HG02943 (cell line): Measurements from ENCODE around the gene ZBTB16.
"Not testable (repeated sequence)": the region's sequence is repeated elsewhere in the genome, so short reads cannot be mapped to it uniquely, and the experiment has no call there.

Experiments used
- ATAC-seq: cut with Tn5 transposase; IDR thresholded peaks from one replicate; pipeline ENCODE4 v1.9.1; 2021; ENCODE audit warnings: mild to moderate bottlenecking, low read depth, moderate library complexity; ENCODE audit not compliant: unreplicated experiment

Gene ZBTB16

DNA sequence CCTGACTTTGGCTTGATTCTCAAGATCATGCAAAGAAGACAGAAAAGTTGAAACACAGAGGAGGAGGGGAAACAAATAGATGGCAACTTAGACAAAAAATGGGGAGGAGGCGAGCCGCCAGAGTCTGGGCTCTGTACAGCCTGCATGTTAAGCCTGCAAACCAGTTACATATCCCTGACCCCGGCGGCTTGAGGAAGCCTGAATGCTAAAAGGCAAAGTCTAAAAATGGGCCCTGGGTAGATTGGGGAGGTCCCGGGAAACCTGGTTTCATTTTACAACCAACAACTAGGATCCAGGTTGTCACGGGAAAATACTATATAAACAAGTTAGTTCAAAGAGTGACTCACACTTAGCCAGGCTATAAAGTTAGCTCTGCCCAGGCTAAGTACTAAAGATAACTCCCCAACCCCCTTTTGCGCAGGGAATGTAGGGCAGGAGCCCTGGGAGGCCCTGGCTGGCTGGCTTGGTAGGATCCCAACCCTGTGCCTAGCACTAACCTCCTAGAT, 18.8 kb upstream of the ZBTB16 start:
- no peak for ATAC-seq

DNA sequence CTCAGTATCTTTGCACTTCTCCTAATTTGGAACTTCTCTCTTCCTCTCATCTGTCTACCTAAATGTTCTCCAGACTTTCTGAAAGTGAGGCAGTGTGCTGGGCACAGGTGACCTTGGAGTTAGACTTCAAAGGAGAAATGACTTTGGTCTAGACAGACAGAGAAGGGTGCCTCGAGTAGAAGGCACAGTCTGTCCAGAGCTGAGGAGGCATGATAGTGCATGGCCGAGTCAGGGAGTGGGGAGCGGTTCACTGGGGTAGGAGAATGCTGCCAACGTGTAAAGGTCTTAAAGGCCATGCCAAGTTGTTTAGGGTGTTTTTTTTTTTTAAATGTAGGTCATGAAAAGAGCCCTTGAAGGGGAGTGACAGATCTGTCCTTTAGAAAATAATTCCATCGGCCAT, 17.3 kb upstream of the ZBTB16 start:
- no peak for ATAC-seq

DNA sequence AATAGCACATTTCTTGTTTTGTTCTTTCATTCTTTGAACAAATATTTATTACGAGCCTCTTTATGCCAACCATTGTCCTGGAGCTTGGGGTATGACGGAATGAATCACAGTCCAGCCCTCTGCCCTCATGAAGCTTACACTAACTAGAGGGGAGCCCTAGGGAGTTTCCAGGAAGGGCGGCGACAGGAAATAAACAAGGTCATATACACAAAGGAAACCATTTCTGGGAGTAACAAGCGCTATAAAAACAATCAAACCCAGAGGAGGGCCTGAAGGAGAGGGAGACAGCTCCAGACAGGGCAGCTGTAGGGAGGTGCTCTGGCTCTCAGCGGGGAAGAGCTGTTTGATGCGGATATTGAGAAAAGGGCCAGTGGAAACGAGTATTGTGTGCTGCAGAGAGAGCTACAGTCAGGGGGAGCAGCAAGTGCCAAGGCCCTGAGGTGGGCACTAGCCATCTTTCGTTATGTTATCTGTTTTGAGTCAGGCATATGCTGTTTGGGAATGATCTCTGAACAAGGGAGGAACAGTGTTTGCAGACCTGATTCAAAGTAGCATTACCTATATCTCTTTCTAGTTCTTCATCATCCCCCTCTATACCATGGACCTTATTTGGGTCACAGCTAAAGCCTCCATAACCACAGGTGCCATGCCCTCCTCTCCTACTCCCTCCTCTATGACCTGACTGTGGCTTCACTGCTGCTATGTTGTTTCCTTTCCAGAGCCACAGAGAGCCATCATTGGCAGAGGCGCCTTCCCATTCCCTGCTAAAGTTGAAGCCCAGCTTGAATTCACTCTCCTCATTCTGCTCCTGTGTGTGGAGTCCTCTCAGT, 15.3 kb upstream of the ZBTB16 start:
- no peak for ATAC-seq

DNA sequence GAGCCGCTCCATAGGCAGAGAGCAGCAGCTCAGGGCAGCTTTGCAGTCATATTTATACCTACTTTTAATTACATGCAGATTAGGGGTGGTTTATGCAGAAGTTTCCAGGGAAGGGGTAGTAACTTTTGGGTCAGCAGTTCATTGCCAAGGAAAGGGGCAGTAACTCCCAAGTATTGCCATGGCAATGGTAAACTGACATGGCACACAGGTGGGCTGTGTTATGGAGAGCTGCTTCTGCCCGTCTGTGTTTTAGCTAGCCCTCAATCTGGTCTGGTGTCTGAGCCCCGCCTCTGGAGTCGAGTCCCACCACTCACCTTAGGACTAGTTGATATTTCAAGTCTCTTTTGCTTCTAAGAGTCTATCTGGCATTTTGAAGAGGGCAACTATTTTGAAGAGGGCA, 12.2 kb upstream of the ZBTB16 start:
- no peak for ATAC-seq

DNA sequence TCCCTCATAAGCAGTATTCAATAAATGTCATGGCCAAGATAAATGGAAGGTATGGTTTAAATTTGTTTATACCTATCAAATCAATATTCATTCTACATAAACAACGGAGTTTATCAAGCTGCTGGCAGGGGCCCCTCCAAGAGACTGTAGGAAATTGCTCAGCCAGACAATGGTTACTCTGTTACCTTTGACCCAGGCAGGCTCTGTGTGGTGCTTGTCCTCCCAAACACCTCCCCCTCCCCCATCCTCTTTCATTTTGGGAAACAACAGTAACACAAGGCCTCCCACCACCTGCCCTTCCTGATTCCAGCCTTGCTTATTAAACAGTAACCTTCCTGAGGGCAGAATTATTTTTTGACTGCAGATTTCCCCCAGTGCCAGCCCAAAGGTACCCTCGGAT, 10.5 kb upstream of the ZBTB16 start:
- ATAC-seq = no peak

DNA sequence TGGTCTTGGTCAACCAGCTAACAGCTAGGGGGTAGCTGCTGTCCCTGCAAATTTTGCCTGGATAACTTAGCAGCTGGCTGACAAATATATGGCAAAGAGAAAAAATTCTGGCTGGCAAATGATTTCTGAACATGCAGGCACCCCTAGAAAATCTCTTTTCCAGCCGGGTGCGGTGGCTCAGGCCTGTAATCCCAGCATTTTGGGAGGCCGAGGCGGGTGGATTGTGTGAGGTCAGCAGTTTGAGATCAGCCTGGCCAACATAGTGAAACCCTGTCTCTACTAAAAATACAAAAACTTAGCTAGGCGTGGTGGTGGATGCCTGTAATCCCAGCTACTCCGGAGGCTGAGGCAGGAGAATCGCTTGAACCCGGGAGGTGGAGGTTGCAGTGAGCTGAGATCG, 9.7 kb upstream of the ZBTB16 start:
- ATAC-seq = not testable (repeated sequence)

DNA sequence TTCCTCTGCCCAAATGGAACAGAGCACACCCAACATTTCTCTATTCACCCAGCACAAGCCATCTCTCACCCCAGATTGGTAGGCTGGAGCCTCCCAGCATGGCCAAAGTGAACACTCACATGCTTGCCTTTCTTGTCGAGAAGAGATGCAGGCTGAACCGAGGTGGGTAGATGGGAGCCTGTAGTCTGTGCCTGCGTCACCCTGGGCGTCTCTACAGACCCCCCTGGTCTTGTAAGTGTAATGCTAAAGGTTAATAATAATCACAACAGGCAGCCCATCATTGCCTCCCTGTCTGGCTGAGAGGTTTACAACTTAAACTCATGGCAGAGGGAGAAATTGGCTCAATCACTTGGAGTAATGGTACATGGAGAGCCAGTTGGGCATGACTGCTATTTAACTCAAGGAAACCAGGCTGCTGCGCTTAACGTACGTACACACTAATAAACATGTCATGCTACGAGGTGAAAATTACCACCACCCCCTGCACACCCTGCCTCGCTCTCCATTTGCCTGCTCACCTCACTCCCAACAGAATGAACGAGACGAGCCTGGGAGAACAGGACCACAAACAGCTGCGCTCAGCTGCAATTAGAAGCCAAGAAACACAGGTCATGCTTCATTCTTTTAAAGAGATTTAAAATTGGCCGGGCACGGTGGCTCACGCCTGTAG, 9.1 kb upstream of the ZBTB16 start:
- no peak for ATAC-seq

DNA sequence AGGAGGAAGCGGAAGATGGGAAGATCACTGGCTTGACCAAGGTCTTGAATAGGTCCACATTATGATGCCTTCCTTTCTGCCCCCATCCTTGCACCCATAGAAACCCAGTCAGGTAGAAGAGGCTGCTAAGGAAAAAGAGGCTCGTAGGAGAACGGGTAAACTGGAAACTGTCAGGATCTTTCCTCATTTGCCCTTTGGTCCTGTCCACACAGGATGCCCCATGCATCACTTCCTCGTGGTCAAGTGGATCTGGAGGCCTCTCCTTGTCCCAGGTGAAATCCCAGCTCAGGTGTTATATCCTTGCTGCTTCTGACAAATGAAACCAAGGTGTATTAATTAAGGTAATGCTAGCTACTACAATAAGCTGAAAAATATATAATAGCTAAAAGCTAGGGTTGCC, 8.0 kb upstream of the ZBTB16 start:
- ATAC-seq = no peak

DNA sequence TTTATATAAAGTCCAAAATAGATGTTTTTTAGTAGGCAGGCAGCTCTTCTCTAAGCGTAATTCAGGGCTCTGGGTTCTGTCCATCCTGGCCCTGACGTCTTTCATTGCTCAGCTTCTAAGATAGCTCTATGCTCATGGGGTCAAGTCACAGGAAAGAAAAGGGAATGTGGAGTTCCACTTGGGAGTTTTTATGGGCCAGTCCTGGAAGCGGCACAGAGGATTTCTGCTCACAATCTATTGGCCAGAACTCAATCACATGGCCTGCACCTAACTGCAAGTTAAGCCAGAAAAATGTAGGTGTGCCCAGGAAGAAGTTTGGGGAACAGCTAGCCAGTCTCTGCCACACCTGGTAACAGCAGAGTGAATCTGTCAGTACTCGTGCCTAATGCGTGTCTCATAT, 7.4 kb upstream of the ZBTB16 start:
- no peak for ATAC-seq

DNA sequence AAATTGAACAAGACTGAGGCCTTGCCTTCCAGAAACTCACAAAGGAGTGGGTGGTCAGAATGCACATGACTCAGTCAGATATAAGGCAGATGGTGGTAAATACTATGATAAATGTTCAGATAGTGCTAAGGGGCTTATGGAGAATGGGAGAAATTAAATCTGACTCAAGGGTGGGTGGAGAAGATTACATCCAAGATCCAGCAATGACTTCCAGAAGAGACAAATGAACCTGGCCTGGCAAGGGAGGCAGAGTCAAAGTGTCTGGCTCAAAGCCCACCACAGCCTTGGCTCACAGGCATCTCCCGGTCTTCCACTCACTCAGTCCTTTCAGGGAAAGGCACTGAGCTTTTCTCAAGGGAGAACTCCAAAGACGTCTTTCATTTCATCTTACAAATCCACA, 6.1 kb upstream of the ZBTB16 start:
- ATAC-seq = no peak

DNA sequence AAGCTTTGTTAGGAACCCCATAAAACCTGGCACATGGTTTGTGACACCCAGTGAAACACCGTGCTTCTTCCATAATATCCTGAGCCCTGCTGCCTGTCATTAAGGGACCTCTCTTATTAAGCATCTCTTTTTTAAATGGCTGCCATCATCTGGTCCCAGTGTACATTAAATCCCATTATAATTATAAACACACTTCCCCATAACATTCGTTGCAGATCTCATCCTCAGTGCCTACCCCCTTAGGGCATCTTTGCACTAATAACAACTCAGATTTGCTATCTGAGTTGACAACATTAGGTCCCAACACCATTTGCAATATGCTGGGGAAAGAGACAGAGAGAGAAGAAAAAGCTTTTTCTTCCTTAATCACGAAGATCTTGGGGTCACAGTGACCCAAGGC, 4.7 kb upstream of the ZBTB16 start:
- ATAC-seq = no peak

DNA sequence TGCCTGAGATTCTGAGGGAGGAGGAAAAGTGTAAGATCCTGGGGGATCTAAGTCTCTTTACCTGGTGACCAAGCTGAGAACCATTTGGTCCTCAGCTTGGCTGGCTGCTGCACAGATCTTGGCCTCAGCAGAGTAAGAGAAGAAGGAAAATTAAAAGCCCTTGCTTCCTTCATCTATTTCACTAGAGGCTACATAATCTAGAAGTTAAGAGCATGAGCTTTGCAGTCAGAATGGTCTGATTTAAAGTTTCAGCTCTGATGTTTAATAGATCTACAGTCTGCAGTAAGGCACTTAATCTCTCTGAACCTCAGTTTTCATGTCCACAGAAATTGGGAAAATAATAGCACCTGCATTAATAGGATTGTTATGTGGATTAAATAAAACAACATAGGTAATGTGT, 3.1 kb upstream of the ZBTB16 start:
- no peak for ATAC-seq

DNA sequence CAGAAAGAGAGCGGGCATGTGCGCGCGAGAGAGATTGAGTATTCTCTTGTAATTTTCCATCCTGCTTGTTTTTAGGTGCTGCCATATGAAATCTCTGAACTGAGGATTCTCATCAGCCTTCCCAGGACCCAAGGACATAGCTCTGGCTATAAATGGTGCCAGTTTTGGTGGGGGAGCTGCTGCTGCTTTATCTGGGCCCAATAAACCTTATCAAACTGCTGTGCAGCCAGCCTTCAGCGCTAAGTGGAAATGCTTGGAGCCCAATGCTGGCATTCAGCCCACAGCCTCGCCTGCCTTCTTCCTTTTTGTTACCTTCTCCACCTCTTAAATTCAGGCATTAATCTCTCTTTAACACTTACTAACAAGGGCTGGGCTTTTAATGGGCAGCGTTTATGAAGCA, 2.4 kb upstream of the ZBTB16 start:
- no peak for ATAC-seq

DNA sequence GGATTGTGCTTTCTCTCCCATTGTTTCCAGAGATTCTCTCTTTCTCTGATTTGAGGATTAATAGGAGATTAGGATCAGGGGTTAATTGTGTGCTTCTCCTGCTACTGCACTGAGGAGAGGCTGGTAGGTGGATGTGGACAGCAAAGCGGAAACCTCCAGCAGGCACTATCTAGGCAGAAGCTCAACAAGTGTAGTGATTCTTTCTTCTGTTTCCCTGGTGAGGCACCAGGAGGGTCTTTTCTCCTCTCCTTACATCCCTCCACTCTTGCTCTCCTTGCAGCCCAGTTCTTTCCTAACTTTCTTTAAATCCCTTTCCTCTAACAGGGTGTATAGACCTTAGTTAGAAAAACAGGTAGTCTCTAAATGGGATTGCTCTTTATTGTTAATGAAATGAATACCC, 1.9 kb upstream of the ZBTB16 start:
- ATAC-seq = no peak

DNA sequence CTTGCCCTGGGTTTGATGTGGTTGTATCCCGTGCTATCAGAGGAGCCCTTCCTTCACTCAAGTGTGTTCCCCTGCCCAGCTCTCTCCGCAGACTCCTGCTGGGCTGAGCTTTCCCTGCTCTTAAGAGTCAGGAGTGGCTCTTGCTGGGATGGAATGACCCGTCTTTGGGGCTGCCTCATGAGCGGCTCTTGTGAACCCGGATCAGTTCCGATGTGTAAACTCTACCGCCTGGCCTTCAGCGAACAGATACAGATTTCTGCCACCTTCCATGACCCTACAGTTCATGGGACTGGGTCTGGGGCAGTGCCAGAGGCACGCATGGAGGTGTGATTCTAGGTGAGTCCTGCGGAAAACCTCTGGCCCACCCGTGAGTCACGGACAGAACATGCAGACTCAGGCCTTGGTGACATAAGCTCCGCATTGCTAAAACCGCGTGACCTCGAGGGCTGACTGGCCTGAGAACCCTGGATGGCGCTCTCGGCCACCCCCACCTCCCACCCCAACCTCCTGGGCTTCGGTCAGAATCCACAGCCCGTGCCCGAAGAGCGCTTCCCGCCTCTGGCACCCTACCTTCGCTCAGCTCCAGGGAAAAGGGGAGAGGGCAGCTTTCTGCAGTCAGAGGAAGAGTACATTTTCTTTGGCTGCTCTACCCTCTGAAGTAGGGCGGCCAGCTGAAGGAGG, 1.3 kb upstream of the ZBTB16 start:
- no peak for ATAC-seq

DNA sequence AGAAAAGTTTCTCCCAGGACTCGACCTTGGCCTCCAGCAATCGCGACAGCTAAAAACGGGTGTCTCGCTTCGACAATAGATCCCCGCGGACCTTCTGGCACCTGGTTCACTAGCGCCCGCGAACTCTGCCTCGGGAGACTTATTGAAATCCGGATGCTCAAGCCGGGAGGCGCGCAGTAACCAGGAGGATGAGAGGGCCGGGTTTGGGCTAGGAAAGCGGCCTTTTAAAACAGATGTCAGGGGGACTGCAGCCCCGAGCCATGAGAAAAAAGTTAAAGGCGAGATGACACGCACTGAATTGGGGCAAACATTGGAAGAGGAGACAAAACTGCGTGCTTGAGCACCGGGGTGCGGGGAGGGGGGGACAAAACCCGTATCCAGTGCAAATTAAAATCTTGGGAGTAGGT, 637 bp upstream of the ZBTB16 start:
- no peak for ATAC-seq

DNA sequence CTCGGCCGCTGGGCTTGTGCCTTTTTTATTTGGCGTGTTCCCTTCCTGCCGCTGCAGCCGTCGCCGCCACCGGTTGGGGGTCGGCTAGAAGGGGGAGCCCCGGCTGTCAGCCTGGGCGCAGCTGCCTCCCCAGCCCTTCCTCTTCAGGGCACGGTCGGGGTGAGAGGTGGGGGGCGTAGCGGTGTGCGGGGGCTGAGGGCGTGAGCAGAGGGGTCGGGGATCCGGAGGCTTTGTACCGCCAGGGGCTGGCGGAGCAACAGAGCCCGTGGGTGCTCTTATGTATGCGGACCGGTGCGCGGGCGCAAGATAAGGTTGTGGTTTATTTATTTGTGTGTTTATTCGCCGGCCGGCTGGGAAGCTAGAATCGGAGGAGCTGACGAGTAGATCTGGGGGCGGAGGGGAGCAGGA, 477 bp downstream of the ZBTB16 start:
- ATAC-seq = no peak

DNA sequence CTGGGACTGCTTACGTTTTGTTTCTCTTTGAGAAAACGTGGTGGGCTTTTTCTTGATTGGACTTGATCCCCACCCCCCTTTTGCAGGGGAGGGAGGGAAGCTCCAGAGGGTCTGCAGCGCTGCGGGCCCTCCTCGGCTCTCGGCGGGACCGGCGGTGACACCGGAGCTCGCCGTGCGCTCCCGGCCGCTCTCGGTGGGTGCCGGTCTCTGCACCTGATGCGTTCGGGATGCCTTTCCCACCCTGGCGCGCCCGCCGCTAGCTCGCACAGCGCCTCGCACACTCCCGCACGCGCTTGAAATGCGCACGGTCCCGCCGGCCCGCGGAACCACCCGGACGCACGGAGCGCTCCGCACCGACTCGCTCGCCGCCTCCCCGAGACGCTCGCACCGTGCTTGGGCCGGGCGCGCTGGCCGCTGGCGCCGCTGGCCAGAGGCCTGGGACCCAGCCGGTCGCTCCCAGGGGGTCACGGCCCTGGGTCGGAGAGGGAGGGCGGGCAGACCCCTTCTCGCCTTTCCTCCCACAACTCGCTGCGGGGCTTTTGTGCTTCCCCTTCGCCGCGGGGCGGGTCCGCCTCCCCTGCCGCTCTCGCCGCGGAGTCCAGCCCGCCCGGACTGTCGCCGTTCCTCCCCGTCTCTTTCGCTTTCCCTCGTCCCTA, 1.0 kb downstream of the ZBTB16 start:
- no peak for ATAC-seq

DNA sequence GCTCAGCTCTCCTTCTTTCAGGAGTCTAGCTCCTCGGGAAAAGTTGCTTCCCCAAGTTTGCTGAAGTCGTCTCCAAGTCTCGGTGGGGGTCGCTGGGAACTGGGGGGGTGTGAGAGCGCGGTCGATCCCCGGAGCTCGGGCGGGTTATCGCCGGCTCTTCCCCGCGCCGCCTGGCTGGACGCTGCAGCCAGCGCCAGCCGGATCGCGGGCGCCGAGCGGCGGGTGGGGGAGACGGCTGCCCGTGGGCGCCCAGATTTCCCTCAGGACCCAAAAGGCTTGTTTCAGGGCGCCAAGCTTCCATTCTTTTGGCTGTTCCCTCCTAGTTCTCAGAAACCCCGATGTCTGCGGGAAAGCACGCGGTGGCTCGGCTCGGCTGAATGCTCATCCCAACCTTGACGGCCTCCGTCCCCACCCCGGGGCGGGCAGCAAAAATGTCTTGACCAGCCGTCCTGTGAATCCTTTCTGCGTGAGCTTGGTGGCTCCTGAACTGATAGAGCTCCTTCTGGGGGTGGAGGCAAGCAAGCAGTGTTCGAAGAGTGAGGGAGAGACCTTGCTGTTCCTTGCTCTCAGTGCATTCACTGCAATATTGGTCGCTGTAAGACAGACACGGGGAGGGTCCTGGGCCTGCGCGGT, 1.7 kb downstream of the ZBTB16 start:
- ATAC-seq = no peak

DNA sequence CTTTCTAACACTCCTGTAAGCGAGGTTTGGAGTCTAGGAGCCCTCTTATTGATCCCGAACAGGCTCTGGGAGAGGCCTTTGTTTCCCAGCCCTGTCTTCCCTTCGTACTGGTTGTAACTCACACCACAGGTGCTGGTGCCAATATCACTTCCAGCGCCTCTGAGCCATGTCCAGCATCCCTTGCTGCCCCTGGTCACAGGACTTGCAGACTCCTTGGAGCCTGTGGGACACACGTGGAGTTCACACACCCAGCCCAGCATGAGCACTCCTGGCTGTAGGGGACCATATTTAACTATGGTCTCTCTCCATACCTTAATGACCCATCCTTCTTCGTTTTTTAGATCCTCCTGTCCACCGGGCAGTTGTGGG, 2.2 kb downstream of the ZBTB16 start:
- ATAC-seq = no peak

DNA sequence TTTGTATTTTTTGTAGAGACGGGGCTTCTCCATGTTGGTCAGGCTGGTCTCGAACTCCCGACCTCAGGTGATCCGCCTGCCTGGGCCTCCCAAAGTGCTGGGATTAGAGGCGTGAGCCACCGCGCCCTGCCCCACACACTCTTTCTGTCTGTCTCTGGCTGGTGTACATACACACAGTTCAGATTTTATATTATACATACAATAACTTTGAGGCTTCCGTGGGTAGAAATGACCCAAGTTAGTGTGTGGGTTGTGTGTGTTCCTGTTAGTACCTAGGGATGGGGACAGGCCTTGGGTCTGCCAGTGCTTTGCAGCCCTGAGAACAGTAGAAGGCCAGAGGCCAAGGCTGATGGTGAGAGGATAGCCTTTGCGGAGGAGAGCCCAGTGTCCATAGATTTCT, 2.8 kb downstream of the ZBTB16 start:
- no peak for ATAC-seq
